C4-2B (cell line): Measurements from ENCODE around the gene TRPM8.
"Not testable (repeated sequence)": the region's sequence is repeated elsewhere in the genome, so short reads cannot be mapped to it uniquely, and the experiment has no call there.

Source experiments
- H3K27ac ChIP-seq: fragments of 450-650 bp; 2 replicates; pipeline ENCODE4 v1.5.1; 2017
- CTCF ChIP-seq: fragments of 450-650 bp; conservative IDR thresholded peaks from 2 replicates; pipeline ENCODE4 v1.5.1; 2017; ENCODE audit warnings: mild to moderate bottlenecking
- ZFX ChIP-seq: fragments of 450-650 bp; IDR thresholded peaks from 2 replicates; pipeline ENCODE4 v1.6.1; 2017

The TRPM8 gene

DNA sequence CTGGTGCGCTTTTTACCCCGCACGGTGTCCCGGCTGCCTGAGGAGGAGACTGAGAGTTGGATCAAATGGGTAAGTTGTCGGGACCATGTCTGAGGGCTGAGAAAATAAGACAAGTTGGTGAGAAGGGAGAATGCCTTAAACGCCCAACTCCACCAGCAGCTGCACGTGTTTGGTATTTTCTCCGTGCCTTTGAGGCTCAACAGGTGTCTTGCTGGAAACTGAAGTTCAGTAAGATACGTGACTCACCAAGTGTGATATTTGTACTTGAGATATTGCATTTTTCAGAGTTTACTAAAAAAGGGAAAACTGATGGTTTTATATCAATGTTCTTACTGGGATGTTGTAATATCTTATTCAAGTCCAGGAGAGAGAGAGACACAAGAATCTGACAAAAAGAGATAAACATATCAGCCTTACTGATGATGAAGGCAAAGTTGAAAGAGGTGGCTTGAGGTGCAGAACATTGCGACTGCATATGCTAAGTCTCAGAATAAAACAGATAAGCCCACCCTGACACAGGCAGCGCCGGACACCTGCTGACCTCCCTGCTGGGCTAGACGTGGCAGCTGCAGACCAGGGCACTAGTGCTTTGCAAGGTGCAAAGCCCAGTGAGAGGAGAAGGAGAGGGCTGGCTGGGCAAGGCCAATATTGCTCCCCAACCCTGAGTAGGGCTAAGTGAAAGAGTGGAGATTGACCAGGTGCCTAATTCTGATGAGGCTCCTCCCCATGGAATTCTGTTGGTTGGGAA, 33.1 kb downstream of the TRPM8 start:
- peak overlapping the region; percentile 99 for H3K27ac ChIP-seq
- TF ChIP-seq CTCF (no peak), ZFX (no peak)

DNA sequence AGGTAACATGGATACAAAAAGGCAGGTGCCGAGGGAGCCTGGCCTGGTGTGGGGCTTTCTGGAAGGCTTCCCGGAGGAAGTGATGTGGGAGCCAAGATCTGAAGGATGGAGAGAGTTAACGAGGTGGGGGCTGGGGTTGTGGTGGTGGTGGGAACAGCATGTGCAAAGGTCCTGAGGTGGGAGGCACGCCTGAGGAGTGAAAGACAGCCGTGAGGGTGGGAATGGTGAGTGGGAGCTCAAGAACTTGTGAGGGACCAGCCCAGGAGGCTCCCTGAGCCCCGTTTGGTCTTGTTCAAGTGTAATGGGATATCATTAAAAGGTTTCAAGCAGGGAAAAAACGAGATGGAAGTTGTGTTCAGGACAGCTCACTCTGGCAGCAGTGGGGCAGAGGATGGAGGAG, 35.2 kb downstream of the TRPM8 start:
- peak overlapping the region; percentile 99 for H3K27ac ChIP-seq
- TF ChIP-seq CTCF (no peak), ZFX (no peak)

GRCh38 chr2:233953087-233953801, 36.1 kb downstream of the TRPM8 start:
- H3K27ac ChIP-seq = peak overlapping the region; percentile 99
- TF ChIP-seq CTCF (no peak), ZFX (no peak)

GRCh38 chr2:233960203-233960602, 43.0 kb downstream of the TRPM8 start:
- no peak for TF ChIP-seq ZFX
- TF ChIP-seq CTCF = no peak
- H3K27ac ChIP-seq = no peak overlapping the region

- no peak overlapping the region for H3K27ac ChIP-seq
- TF ChIP-seq ZFX = no peak
- no peak for TF ChIP-seq CTCF
These were observed 44.7 kb downstream of the TRPM8 start for GRCh38 chr2:233961905-233962304.

DNA sequence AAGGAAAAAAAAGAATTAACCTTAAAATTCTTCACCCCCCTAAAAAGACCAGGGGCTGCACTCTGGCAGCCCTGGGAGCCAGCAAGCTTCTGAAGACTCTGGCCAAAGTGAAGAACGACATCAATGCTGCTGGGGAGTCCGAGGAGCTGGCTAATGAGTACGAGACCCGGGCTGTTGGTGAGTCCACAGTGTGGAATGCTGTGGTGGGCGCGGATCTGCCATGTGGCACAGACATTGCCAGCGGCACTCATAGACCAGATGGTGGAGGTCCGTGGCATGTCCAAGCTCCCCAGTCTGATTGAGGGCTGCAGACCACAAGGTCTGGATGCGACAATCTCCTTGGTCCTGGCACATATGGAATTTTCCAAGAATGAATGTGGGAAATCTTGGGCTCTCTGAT, 47.4 kb downstream of the TRPM8 start:
- no peak overlapping the region for H3K27ac ChIP-seq
- no peak for TF ChIP-seq CTCF
- TF ChIP-seq ZFX = no peak

DNA sequence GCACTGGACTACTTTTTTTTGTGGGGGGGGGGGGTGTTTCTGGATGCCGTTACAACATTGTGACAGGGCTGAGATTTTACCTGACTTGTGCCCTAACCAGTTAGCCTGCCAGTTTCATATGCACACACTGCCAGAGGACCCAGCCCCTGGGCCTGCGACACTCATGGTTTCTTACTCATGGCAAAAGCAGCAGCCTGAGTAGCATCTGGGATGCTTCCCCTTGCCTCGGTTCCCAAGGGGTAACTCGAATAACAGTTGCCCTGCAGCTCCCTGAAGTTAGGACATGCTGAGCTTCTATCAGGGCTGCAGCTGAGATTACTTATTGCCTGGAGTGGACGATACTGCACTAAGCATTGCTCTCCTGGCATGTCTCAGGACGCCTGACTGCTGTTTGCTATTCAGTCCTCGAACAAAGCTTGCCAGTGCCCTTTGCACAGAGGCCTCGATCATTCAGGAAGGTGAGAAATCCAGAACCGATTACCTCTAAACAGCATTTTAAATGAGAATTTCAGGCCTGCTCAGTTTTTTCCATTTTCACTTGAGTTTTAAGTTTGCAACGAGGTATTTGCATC, 47.9 kb downstream of the TRPM8 start:
- no peak for TF ChIP-seq CTCF
- no peak for TF ChIP-seq ZFX
- H3K27ac ChIP-seq = no peak overlapping the region

GRCh38 chr2:233965646-233966045, 48.5 kb downstream of the TRPM8 start:
- H3K27ac ChIP-seq = not testable (repeated sequence)
